Loucy (cell line): Measurements from ENCODE around the gene LRP10.

ENCODE experiments used
- CTCF ChIP-seq: fragments of 200-600 bp; sonication (generic); conservative IDR thresholded peaks from 2 replicates; pipeline ENCODE4 v1.5.1; 2014; ENCODE audit warnings: mild to moderate bottlenecking, antibody characterized with exemption, low read length
- EZH2phosphoT487 ChIP-seq: fragments of 200-600 bp; IDR thresholded peaks from 2 replicates; pipeline ENCODE4 v1.6.1; 2018; ENCODE audit warnings: antibody characterized with exemption, mild to moderate bottlenecking, moderate library complexity, borderline replicate concordance

- TF ChIP-seq CTCF (no peak), EZH2phosphoT487 (no peak)
These were observed 35.9 kb downstream of the LRP10 start for GRCh38 chr14:22907429-22907828.
